ENCODE measurements around the gene HOXB2.

Gene HOXB2

DNA sequence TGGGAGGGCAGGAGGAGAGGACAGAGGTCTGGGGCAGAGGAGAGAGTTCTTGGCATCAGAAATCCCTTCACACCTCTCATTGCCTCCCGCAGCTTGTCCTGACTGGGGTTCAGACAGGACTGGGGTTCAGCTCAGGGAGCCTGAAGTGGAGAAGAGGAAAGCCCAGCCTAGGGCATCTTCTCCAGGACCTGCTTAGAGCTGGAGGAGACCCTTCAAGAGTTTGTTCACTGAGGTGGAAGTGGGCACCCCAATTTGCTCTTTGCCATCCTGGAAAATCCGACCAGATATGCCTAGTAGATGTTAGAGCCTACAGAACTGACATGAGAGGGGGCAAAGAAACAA lies 43.1 kb upstream of the HOXB2 start:
- Histone ChIP-seq H3K9ac (ENCODE audit: low read length) (peak overlapping the region; percentile 54), H3K4me3 (ENCODE audit: low read length) (no peak overlapping the region), H3K27me3 (ENCODE audit: control insufficient read depth, insufficient read depth, low read length) (peaks cover 98% of the 10 kb centered on the region), H3K36me3 (ENCODE audit: control insufficient read depth, insufficient read depth, low read length) (no peaks in the 10 kb centered on the region), H3K4me1 (ENCODE audit: control insufficient read depth, insufficient read depth, low read length) (peaks cover 16% of the 10 kb centered on the region), H3K9me3 (ENCODE audit: control insufficient read depth, low read length) (no peaks in the 10 kb centered on the region)

- Histone ChIP-seq H3K9me3 (ENCODE audit: control insufficient read depth, low read length) (no peaks in the 10 kb centered on the region), H3K9ac (ENCODE audit: low read length) (peak overlapping the region; percentile 19), H3K36me3 (ENCODE audit: control insufficient read depth, insufficient read depth, low read length) (no peaks in the 10 kb centered on the region), H3K4me1 (ENCODE audit: control insufficient read depth, insufficient read depth, low read length) (peaks cover 16% of the 10 kb centered on the region), H3K4me3 (ENCODE audit: low read length) (no peak overlapping the region), H3K27me3 (ENCODE audit: control insufficient read depth, insufficient read depth, low read length) (peaks cover 98% of the 10 kb centered on the region)
These were observed 42.6 kb upstream of the HOXB2 start for GRCh38 chr17:48587276-48588073.

- Histone ChIP-seq H3K4me3 (ENCODE audit: low read length) (peak overlapping the region; percentile 28), H3K27me3 (ENCODE audit: control insufficient read depth, insufficient read depth, low read length) (peaks cover 99% of the 10 kb centered on the region)
These were observed 41.7 kb upstream of the HOXB2 start for GRCh38 chr17:48586355-48587258.

DNA sequence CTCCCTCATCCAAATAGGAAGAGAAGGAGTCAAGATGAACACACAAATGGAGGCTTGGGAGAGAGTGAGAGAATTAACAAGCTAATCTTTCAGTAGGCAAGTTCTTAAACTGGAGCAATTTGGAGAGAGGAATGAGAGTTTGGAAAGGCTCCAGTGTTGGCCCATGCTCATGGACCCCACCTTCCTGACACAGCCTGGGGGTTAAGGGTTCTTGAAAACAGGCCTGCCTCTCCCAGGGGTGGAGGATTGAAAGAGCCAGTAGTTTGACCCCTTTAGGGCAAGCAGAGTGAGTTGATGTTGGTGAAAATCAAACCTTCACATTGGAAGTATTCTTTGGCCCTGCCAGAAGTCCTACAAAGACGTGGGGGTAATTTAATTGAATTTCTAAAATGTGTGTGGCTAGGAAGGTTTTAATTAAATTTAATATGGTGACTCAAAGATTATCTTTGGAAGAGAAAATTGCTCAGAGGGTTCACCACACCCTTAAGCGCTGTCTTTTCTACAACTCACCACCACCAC lies 39.4 kb upstream of the HOXB2 start:
- H3K36me3 ChIP-seq (ENCODE audit: control insufficient read depth, insufficient read depth, low read length) = no peaks in the 10 kb centered on the region
- H3K27me3 ChIP-seq (ENCODE audit: control insufficient read depth, insufficient read depth, low read length) = peaks cover 97% of the 10 kb centered on the region
- H3K4me3 ChIP-seq (ENCODE audit: low read length) = no peak overlapping the region
- peaks cover 16% of the 10 kb centered on the region for H3K4me1 ChIP-seq (ENCODE audit: control insufficient read depth, insufficient read depth, low read length)
- no peaks in the 10 kb centered on the region for H3K9me3 ChIP-seq (ENCODE audit: control insufficient read depth, low read length)
- no peak overlapping the region for H3K9ac ChIP-seq (ENCODE audit: low read length)

More at GRCh38 chr17:48586355-48587258, 41.7 kb upstream of the HOXB2 start:
- Histone ChIP-seq H3K9ac (ENCODE audit: low read length) (peak overlapping the region; percentile 69), H3K4me1 (ENCODE audit: control insufficient read depth, insufficient read depth, low read length) (peaks cover 16% of the 10 kb centered on the region), H3K36me3 (ENCODE audit: control insufficient read depth, insufficient read depth, low read length) (no peaks in the 10 kb centered on the region), H3K9me3 (ENCODE audit: control insufficient read depth, low read length) (no peaks in the 10 kb centered on the region)

DNA sequence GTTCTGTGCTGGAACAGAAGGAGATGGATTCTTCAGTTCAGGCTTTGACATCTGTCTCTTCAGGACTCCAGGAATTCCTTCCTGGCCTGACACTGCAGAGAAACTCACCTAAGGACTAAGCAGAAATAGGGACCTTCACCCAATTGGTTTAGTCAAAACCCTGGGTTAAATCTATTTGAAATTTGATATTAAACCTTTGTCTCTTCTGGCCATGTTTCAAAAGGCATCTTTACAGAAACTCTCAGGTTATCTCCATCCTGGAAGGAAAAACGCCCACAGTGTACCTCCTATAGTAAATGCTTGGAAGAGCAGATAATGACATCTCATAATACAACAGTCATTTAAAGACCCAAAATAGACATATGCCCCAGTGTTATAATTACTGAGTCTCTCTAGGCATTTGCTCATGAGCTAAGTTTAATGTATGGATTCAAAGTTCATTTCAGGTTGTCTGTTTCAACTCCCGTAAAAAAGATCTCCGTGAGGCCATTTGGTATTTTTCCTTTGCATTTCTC lies 38.9 kb upstream of the HOXB2 start:
- Histone ChIP-seq H3K36me3 (ENCODE audit: control insufficient read depth, insufficient read depth, low read length) (no peaks in the 10 kb centered on the region), H3K9ac (ENCODE audit: low read length) (no peak overlapping the region), H3K4me1 (ENCODE audit: control insufficient read depth, insufficient read depth, low read length) (peaks cover 16% of the 10 kb centered on the region), H3K27me3 (ENCODE audit: control insufficient read depth, insufficient read depth, low read length) (peaks cover 97% of the 10 kb centered on the region), H3K9me3 (ENCODE audit: control insufficient read depth, low read length) (no peaks in the 10 kb centered on the region), H3K4me3 (ENCODE audit: low read length) (no peak overlapping the region)

DNA sequence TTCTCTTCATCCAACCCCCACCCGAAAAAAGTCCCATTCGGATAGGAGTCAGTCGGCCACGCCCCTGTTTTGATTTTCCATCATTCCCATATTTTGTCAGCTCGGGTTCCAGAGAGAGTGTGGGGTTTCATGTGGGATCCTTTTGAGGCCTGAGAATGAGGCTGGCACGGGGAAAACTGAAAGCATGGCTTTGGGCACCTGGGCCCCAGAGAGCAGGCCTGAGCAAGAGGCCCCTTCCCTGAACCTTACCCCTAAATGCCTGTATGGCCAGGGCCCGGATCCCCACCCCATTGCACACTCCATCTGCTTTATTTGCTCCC lies 37.8 kb upstream of the HOXB2 start:
- Histone ChIP-seq H3K36me3 (ENCODE audit: control insufficient read depth, insufficient read depth, low read length) (no peaks in the 10 kb centered on the region), H3K4me3 (ENCODE audit: low read length) (no peak overlapping the region), H3K27me3 (ENCODE audit: control insufficient read depth, insufficient read depth, low read length) (peaks cover 91% of the 10 kb centered on the region), H3K9me3 (ENCODE audit: control insufficient read depth, low read length) (no peaks in the 10 kb centered on the region), H3K4me1 (ENCODE audit: control insufficient read depth, insufficient read depth, low read length) (peaks cover 16% of the 10 kb centered on the region), H3K9ac (ENCODE audit: low read length) (no peak overlapping the region)

DNA sequence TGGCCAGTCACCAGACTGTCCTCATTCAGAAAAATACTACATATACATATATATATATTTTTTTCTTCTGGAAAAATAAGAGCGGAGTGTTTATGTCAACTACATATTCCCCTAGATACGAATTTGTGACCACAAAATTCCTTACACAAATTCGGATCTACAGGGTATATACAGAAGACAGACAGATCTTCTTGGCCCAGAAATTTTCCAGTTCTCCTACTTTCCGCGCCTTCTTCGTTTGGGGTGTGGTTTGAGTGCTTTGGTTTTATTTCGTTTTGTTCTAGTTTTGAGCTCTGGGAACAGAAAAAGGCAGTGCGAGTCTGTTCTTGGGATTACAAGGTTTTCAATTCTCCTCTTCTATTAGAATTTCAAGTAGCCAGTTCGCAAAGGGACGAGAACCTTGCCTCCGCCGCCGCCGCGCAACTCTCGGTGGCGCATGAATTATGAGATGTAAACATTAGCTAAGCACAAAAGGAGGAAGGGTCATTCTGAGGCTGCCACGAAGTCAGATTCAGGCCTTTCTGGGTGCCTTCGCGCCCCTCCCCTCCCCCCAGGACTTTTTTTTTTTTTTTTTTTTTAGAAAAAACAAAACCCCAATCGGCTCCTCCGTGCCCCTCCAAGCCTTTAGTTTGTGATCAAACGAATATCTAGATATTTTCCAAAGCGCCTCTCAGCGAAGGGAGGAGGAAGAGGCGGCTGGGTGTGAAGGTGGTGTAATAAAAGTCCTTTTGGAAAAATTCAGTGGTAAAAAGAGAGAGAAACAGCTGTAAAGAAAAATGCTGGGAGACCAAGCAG lies 35.0 kb upstream of the HOXB2 start:
- no peaks in the 10 kb centered on the region for H3K36me3 ChIP-seq (ENCODE audit: control insufficient read depth, insufficient read depth, low read length)
- no peaks in the 10 kb centered on the region for H3K9me3 ChIP-seq (ENCODE audit: control insufficient read depth, low read length)
- peak overlapping the region; percentile 64 for H3K9ac ChIP-seq (ENCODE audit: low read length)
- no peak overlapping the region for H3K4me3 ChIP-seq (ENCODE audit: low read length)
- H3K4me1 ChIP-seq (ENCODE audit: control insufficient read depth, insufficient read depth, low read length) = peaks cover 12% of the 10 kb centered on the region
- peaks cover 89% of the 10 kb centered on the region for H3K27me3 ChIP-seq (ENCODE audit: control insufficient read depth, insufficient read depth, low read length)

- Histone ChIP-seq H3K27me3 (ENCODE audit: control insufficient read depth, insufficient read depth, low read length) (peaks cover 89% of the 10 kb centered on the region), H3K36me3 (ENCODE audit: control insufficient read depth, insufficient read depth, low read length) (no peaks in the 10 kb centered on the region), H3K4me3 (ENCODE audit: low read length) (no peak overlapping the region), H3K9me3 (ENCODE audit: control insufficient read depth, low read length) (no peaks in the 10 kb centered on the region), H3K4me1 (ENCODE audit: control insufficient read depth, insufficient read depth, low read length) (peaks cover 12% of the 10 kb centered on the region), H3K9ac (ENCODE audit: low read length) (no peak overlapping the region)
These were observed 34.5 kb upstream of the HOXB2 start for GRCh38 chr17:48579471-48579759.

DNA sequence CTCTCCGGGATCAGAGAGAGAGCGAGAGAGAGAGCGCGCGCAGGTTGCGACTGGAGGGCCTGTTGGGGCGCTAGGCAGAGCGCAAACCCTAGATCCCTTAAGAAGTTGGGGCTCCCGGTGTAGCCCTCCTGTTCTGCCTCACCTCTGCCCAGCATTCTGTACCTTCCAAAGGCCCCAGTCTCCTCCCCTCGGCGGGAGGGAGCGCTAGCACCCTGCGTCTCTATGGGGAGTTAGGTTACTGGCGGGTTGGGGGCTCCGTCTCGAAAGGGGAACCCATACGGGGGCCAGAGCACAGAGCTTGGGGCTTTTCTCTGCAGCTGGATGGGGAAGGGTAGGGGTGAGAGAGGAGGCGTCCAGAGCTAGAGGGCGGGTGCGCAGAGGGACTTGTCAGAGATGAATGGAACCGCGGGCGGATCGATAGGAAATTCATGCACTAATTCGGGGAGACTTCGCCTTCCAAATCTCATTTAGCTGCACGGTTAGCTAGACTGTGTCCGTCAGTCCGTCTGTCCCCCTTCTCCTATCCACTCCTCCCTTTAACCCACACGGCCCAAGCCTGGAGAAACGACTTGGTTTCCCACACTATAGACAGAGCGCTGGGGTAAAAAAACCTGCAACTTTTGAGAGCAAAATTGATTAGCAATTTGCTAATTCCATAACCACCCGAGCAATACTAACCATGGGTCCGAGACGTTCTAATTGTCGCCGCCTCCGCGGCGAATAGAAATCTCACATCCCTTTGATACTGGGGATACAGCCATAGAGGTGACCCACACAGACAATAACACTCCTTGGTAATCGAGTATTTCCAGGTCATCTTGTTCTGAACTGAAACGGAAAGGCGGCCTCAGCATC lies 33.9 kb upstream of the HOXB2 start:
- Histone ChIP-seq H3K9ac (ENCODE audit: low read length) (peak overlapping the region; percentile 62), H3K36me3 (ENCODE audit: control insufficient read depth, insufficient read depth, low read length) (no peaks in the 10 kb centered on the region), H3K4me1 (ENCODE audit: control insufficient read depth, insufficient read depth, low read length) (peaks cover 8% of the 10 kb centered on the region)

GRCh38 chr17:48577946-48578615 lies 33.2 kb upstream of the HOXB2 start, which contains the start of gene HOXB4:
TSS of gene HOXB4 (minus strand) at chr17:48578350. CDS start at chr17:48578319, 31 bp downstream.
- H3K9me3 ChIP-seq (ENCODE audit: control insufficient read depth, low read length) = no peaks in the 10 kb centered on the region
- H3K36me3 ChIP-seq (ENCODE audit: control insufficient read depth, insufficient read depth, low read length) = no peaks in the 10 kb centered on the region
- H3K4me1 ChIP-seq (ENCODE audit: control insufficient read depth, insufficient read depth, low read length) = peaks cover 8% of the 10 kb centered on the region
- peak within 1 kb of the TSS; percentile 62 for H3K9ac ChIP-seq (ENCODE audit: low read length)
- peaks cover 89% of the 10 kb centered on the region for H3K27me3 ChIP-seq (ENCODE audit: control insufficient read depth, insufficient read depth, low read length)
- H3K4me3 ChIP-seq (ENCODE audit: low read length) = peak within 1 kb of the TSS; percentile 4

More for the DNA sequence above, 33.9 kb upstream of the HOXB2 start:
- peak overlapping the region; percentile 4 for H3K4me3 ChIP-seq (ENCODE audit: low read length)
- H3K9me3 ChIP-seq (ENCODE audit: control insufficient read depth, low read length) = no peaks in the 10 kb centered on the region
- peaks cover 89% of the 10 kb centered on the region for H3K27me3 ChIP-seq (ENCODE audit: control insufficient read depth, insufficient read depth, low read length)

All from mucosa of stomach (tissue), 1 donor.